Measurements from ENCODE around the gene LILRB3.

DNA sequence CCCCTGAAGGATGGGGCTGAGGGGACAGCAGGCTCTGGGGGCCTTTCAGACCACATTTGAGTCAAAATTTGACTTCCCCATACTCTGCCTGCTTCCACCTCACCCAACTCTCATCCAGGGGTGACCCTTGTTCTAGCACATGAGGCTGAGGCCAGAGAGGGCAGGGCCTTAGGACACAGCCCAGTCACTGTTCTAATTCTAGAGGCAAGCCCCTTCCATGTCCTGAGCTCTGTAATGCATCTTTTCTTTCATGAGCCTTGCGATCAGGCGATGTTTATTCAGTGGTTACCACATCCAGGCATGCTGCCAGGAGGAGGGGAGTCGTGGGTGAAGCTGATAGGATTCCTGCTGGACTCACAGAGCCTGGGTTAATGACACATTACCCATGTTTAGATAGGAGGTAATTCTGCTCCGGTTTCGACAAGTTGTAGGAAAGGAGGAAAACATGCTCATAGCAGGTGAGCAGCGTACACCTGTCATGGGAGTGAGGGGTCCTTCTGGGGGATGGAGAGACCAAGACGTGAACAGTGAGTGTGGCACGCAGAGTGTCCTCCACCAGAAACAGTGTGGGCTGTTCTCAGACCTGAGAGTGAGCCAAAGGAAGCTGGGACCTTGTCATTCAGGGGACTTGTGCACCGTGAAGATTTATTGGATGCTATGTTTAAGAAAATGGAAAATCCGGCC, 12.9 kb downstream of the LILRB3 start:
- TF ChIP-seq POLR2A (IDR thresholded peaks at IDR 0.05; ENCODE audit: low read length) (peak; percentile 63), GATA1 (IDR thresholded peaks at IDR 0.05; ENCODE audit: low read depth, low read length) (no peak)
